ENCODE results near the gene TEX11.

The TEX11 gene

GRCh38 chrX:70618467-70618866, 290.0 kb downstream of the TEX11 start:
- Histone ChIP-seq H3K27ac (ENCODE audit: low read depth, low read length) (no peak overlapping the region), H2AFZ (ENCODE audit: low read depth, low read length, severe bottlenecking) (no peak overlapping the region), H3F3A (ENCODE audit: insufficient read depth) (no peaks in the 10 kb centered on the region), H3K36me3 (ENCODE audit: low read length) (no peaks in the 10 kb centered on the region), H3K9me3 (ENCODE audit: insufficient read depth, low read length) (no peaks in the 10 kb centered on the region), H3K9me2 (replicated peaks; ENCODE audit: insufficient read depth, low read length) (no peaks in the 10 kb centered on the region), H3K79me2 (ENCODE audit: insufficient read depth, low read length) (no peaks in the 10 kb centered on the region), H3K27me3 (ENCODE audit: low read length) (no peaks in the 10 kb centered on the region), H4K20me1 (ENCODE audit: low read depth, low read length) (no peaks in the 10 kb centered on the region), H3K4me3 (ENCODE audit: insufficient read depth, low read length, poor library complexity, severe bottlenecking) (no peak overlapping the region), H3K4me2 (ENCODE audit: low read depth, low read length, poor library complexity, severe bottlenecking) (no peak overlapping the region), H3K9ac (ENCODE audit: low read length) (no peak overlapping the region)
- TF ChIP-seq CTCF (IDR thresholded peaks at IDR 0.05; ENCODE audit: insufficient read depth, low read length, poor library complexity, severe bottlenecking) (no peak), EZH2phosphoT487 (conservative IDR thresholded peaks at IDR 0.05; ENCODE audit: low read length) (no peak)

- H3F3A ChIP-seq (ENCODE audit: insufficient read depth) = no peaks in the 10 kb centered on the region
- H3K9ac ChIP-seq (ENCODE audit: low read length) = no peak overlapping the region
- no peak overlapping the region for H3K4me2 ChIP-seq (ENCODE audit: low read depth, low read length, poor library complexity, severe bottlenecking)
- TF ChIP-seq CTCF (IDR thresholded peaks at IDR 0.05; ENCODE audit: insufficient read depth, low read length, poor library complexity, severe bottlenecking) = no peak
- TF ChIP-seq EZH2phosphoT487 (conservative IDR thresholded peaks at IDR 0.05; ENCODE audit: low read length) = no peak
- no peaks in the 10 kb centered on the region for H4K20me1 ChIP-seq (ENCODE audit: low read depth, low read length)
- no peaks in the 10 kb centered on the region for H3K36me3 ChIP-seq (ENCODE audit: low read length)
- no peak overlapping the region for H3K4me3 ChIP-seq (ENCODE audit: insufficient read depth, low read length, poor library complexity, severe bottlenecking)
- no peak overlapping the region for H3K27ac ChIP-seq (ENCODE audit: low read depth, low read length)
- H3K9me3 ChIP-seq (ENCODE audit: insufficient read depth, low read length) = no peaks in the 10 kb centered on the region
- H2AFZ ChIP-seq (ENCODE audit: low read depth, low read length, severe bottlenecking) = no peak overlapping the region
- no peaks in the 10 kb centered on the region for H3K79me2 ChIP-seq (ENCODE audit: insufficient read depth, low read length)
- H3K27me3 ChIP-seq (ENCODE audit: low read length) = no peaks in the 10 kb centered on the region
- no peaks in the 10 kb centered on the region for H3K9me2 ChIP-seq (replicated peaks; ENCODE audit: insufficient read depth, low read length)
Observed at GRCh38 chrX:70613295-70613694, 295.2 kb downstream of the TEX11 start.

GRCh38 chrX:70605352-70605751, 303.2 kb downstream of the TEX11 start:
- no peaks in the 10 kb centered on the region for H3K9me2 ChIP-seq (replicated peaks; ENCODE audit: insufficient read depth, low read length)
- H3K36me3 ChIP-seq (ENCODE audit: low read length) = no peaks in the 10 kb centered on the region
- no peak overlapping the region for H3K27ac ChIP-seq (ENCODE audit: low read depth, low read length)
- H3K9ac ChIP-seq (ENCODE audit: low read length) = no peak overlapping the region
- H3K27me3 ChIP-seq (ENCODE audit: low read length) = no peaks in the 10 kb centered on the region
- H3F3A ChIP-seq (ENCODE audit: insufficient read depth) = no peaks in the 10 kb centered on the region
- no peaks in the 10 kb centered on the region for H3K79me2 ChIP-seq (ENCODE audit: insufficient read depth, low read length)
- H3K9me3 ChIP-seq (ENCODE audit: insufficient read depth, low read length) = no peaks in the 10 kb centered on the region
- no peak overlapping the region for H2AFZ ChIP-seq (ENCODE audit: low read depth, low read length, severe bottlenecking)
- no peak overlapping the region for H3K4me3 ChIP-seq (ENCODE audit: insufficient read depth, low read length, poor library complexity, severe bottlenecking)
- H4K20me1 ChIP-seq (ENCODE audit: low read depth, low read length) = no peaks in the 10 kb centered on the region
- TF ChIP-seq EZH2phosphoT487 (conservative IDR thresholded peaks at IDR 0.05; ENCODE audit: low read length) = no peak
- no peak for TF ChIP-seq CTCF (IDR thresholded peaks at IDR 0.05; ENCODE audit: insufficient read depth, low read length, poor library complexity, severe bottlenecking)
- no peak overlapping the region for H3K4me2 ChIP-seq (ENCODE audit: low read depth, low read length, poor library complexity, severe bottlenecking)
